Measurements from ENCODE around the gene KCTD7.
"Not testable (repeated sequence)": the region's sequence is repeated elsewhere in the genome, so short reads cannot be mapped to it uniquely, and the experiment has no call there.

KCTD7 gene

DNA sequence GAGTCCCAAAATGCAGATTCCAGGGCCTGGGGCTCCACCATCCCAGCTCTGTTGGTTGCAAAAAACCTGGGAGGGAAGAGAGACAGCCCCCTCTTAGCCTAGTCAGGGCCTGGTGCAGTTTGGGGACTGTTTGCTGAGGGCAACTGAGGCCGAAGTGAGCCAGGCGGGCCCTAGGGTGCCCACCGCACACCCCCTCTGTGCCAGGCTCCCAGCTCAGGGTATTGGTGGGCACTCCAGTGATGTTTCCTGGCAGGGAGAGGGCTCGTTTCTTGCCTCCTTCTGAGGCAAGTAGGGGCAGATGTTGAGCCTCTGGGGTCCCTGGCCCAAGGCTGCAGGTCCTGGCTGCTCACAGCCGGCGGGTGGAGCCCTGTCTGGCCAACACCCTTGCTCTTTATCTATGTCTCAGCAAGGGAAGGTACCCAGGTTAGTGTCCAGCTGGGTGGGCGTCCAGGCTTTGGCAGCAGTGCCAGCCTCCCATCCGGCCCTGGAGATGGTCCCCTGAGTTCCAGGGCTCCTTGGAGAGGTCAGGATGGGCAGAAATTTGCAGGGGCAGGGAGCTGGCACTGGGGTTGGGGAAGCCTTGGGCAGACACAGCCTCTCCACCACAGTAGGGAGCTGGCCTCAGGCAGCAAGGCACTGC, 37.8 kb downstream of the KCTD7 start:
- TF ChIP-seq, protein P1, sequence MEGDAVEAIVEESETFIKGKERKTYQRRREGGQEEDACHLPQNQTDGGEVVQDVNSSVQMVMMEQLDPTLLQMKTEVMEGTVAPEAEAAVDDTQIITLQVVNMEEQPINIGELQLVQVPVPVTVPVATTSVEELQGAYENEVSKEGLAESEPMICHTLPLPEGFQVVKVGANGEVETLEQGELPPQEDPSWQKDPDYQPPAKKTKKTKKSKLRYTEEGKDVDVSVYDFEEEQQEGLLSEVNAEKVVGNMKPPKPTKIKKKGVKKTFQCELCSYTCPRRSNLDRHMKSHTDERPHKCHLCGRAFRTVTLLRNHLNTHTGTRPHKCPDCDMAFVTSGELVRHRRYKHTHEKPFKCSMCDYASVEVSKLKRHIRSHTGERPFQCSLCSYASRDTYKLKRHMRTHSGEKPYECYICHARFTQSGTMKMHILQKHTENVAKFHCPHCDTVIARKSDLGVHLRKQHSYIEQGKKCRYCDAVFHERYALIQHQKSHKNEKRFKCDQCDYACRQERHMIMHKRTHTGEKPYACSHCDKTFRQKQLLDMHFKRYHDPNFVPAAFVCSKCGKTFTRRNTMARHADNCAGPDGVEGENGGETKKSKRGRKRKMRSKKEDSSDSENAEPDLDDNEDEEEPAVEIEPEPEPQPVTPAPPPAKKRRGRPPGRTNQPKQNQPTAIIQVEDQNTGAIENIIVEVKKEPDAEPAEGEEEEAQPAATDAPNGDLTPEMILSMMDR (IDR thresholded peaks at IDR 0.05; ENCODE audit: borderline replicate concordance, insufficient read depth, low read depth, low read length), result no peak
- H3K4me3 ChIP-seq (ENCODE audit: low read depth, low read length), result no peak overlapping the region

DNA sequence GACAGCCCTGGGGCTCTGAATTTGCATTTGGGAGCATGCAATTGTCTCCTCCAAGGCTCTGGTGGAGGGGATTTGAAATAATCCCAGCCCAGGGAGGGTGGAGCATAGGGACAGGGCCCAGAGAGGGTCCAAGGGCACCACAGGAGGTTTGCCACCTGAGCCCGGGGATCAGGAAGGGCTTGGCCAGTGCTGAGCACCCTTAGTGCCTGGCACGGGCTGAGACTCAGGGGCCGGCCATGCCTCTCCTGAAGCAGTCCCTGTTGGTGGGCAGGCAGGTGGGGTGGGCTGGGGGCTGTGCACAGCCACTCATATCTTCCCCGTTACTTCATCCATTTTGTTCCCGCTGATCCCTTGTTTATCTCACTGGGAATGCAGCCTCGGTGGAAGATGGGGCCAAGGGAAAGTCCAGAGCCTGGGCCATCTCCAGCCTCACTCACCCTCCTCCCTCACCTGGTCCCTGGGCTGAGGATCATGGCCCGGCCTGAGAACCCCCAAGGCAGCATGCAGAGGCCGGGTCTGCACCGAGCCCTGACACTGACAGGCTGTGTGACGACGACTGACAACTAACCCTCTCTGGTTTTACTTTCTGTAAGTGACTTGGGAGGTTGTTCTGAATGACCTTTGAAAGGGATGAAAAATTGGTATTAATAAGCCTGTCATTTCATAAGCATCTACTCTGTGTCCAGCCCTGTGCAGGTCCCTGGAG, 38.5 kb downstream of the KCTD7 start:
- no peak overlapping the region for H3K4me3 ChIP-seq (ENCODE audit: low read depth, low read length)
- TF ChIP-seq, protein P1 (IDR thresholded peaks at IDR 0.05; ENCODE audit: borderline replicate concordance, insufficient read depth, low read depth, low read length), result no peak

DNA sequence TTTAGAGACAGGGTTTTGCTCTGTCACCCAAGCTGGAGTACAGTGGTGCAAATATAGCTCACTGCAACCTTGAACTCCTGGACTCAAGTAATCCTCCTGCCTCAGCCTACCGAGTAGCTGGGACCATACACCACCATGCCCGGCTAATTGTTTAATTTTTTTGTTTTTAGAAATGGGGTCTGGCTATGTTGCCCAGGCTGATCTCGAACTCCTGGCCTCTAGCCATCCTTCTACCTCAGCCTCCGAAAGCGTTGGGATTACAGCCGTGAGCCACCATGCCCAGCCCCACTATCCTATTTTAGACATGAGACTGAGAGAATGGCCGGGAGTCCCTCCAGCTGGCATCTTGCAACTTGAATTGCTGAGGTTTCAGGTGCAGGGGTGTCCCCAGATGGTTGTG, 39.4 kb downstream of the KCTD7 start:
- TF ChIP-seq, protein P1 (IDR thresholded peaks at IDR 0.05; ENCODE audit: borderline replicate concordance, insufficient read depth, low read depth, low read length), result no peak
- no peak overlapping the region for H3K4me3 ChIP-seq (ENCODE audit: low read depth, low read length)

DNA sequence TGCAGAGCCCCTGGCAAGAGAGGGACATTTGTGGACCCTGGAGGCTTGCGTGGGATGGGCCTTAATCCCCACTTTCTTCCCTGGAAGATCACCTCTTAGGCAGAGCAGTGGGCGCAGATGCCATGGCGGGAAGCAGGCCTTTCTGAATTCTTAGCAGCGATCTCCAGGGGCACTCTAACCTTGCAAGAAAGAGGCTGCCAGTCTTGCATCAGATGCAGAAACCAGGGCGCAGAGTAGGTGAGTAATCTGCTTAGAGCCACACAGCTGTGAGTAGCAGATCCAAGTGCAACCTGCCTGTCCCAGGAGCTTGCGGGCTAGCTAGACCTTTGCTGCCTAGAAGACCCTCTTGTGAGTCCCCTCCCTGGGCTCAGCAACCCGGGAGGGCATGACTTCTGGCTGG, 40.0 kb downstream of the KCTD7 start:
- TF ChIP-seq, protein P1 (IDR thresholded peaks at IDR 0.05; ENCODE audit: borderline replicate concordance, insufficient read depth, low read depth, low read length), result no peak

DNA sequence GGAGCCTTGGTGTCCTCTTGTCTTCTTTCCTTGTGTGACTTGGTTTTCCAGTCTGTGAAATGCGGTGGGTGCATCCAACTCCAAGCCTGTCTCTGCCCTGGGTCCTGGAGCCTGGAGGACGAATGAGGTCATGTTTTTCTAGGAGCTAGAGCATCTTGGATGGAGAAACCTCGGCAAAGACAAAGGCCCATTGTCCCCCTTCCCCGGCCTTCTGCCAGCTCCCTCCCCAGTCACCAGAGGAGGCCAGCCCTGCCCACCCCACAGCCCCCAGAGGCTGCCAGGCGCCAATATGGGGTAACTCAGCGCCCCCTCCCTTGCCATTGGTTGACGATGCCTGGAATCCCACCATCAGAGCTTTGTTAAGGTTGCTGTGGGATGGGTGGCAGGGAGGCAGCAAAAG, 40.4 kb downstream of the KCTD7 start:
- H3K4me3 ChIP-seq (ENCODE audit: low read depth, low read length), result no peak overlapping the region
- TF ChIP-seq, protein P1 (IDR thresholded peaks at IDR 0.05; ENCODE audit: borderline replicate concordance, insufficient read depth, low read depth, low read length), result no peak

More for the DNA sequence above, 40.0 kb downstream of the KCTD7 start:
- no peak overlapping the region for H3K4me3 ChIP-seq (ENCODE audit: low read depth, low read length)

DNA sequence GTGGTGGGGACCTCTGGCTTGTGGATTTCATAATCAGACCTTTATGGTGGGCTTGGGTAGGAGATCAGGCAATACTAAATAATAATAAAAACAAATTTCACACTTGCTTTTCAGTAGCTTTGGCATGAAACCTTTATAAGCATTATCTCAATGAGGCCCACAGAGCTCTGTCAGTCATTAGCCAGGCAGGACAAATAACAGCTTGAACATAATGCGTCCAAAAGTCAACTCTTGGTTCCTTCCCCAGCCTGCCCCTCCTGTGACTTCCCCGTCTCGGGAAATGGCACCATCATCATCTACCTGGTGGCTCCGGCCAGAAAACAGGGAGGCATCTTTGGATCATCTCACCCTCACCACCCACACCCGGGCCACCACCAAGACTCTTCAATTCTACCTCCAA, 40.8 kb downstream of the KCTD7 start:
- no peak overlapping the region for H3K4me3 ChIP-seq (ENCODE audit: low read depth, low read length)
- TF ChIP-seq, protein P1 (IDR thresholded peaks at IDR 0.05; ENCODE audit: borderline replicate concordance, insufficient read depth, low read depth, low read length), result no peak

DNA sequence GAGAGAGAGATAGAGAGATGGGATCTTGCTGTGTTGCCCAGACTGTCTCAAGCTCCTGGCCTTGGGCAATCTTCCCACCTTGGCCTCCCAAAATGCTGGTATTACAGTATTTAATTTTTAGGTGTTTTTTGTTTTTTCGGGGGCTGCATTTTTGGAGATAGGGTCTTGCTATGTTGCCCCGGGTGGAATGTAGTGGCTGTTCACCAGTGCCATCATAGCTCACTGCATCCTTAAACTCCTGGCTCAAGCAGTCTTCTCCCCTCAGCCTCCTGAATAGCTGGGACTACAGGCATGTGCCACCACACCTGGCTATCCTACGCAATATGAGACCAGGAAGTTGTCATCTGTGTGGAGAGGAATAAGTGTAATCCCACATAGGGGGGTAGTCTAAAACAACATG, 42.4 kb downstream of the KCTD7 start:
- TF ChIP-seq, protein P1 (IDR thresholded peaks at IDR 0.05; ENCODE audit: borderline replicate concordance, insufficient read depth, low read depth, low read length), result no peak
- no peak overlapping the region for H3K4me3 ChIP-seq (ENCODE audit: low read depth, low read length)

DNA sequence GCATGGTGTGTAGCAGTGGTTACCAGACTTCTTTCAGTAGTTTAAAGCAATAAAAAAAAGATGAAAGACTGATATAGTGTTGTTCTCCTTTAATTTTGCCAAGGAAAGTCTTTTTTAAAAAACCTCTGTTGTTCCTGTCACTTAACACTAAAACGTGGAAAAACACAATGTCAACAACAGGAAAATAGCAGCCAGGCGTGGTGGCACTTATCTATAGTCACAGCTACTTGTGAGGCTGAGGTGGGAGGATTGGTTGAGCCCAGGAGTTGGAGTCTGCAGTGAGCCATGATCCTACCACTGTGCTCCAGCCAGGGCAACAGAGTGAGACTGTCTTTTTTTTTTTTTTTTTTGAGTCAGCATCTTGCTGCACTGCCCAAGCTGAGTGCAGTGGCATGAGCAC, 42.8 kb downstream of the KCTD7 start:
- not testable (repeated sequence) for H3K4me3 ChIP-seq (ENCODE audit: low read depth, low read length)

DNA sequence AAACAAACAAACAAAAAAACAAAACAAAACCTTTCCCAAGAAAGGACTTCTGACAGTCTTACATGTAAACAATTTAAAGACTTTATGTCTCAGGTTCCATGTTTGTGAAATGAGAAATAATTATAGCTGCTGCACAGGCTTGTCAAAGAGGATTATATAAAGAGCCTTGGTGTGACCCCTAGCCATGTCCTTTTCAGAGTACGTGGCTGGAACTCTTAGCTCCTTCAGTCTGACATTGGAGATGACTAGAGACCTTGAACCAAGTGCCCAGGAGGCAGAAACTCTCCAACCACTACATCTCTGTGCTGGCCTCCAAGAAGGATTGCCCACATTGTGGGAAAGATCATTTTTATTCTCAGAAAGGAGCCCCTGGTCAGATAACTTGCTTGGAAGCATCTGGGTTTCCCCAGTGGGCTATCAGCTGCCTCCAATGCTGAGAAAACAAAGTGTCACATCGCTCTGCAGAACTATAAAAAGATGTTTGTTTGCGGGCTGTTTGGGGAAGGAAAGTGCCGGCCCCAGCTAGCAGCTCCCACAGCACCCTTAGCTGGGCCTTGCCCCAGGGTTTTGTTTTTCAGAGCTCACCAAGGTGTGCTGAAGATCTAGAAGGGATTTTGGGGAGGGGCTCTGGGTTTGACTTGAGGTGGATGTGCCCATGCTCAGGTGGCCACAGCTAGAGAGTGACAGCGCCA, 43.9 kb downstream of the KCTD7 start:
- H3K4me3 ChIP-seq (ENCODE audit: low read depth, low read length), result not testable (repeated sequence)

DNA sequence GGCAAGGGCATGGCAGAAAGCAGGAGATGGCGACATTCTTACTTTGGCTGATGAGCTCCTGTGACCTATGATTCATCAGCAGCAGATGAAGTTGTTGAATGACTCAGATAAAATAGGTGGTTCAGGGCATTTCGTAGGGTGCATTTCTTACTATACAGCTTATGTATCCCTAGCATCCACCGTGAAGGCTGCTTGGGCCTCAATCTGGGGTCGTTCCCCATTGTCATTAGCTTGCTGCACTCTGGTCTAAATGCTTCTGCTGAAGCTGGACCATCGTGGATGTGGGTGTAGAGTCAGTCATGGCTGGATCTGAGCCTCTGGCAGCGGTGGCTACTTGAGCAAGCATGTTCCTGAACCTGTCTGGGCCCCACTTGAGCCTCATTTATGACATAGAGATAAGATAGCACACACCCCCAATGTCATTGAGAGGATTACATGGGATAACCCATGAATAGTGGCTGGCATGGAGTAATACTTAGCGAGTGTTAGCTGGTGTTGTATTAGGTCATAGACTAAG, 44.5 kb downstream of the KCTD7 start:
- H3K4me3 ChIP-seq (ENCODE audit: low read depth, low read length), result not testable (repeated sequence)

All from GM12875 (cell line).